Glomerular endothelial cell (primary cell): ENCODE measurements around the gene TRIO. TPM values are rescaled to one million over a fixed set of nuclear protein-coding genes. Genes with fewer than 3 reads are reported as not detected.
"Not testable (repeated sequence)": the region's sequence is repeated elsewhere in the genome, so short reads cannot be mapped to it uniquely, and the experiment has no call there.

ENCODE experiments used
- DNase-seq: peaks from one replicate; pipeline ENCODE4 v3.0.0-alpha.2; 2011; ENCODE audit warnings: low read depth, low spot score; ENCODE audit errors: extremely low read depth
- total RNA-seq: library from RNA; depleted of rRNA; stranded (reverse); fragments of >200 nt; gene quantifications from 2 replicates; pipeline ENCODE4 v1.2.3, GENCODE V29; 2015

The TRIO gene
- total RNA-seq, 1 donor from 2014 or later = 304 TPM

DNA sequence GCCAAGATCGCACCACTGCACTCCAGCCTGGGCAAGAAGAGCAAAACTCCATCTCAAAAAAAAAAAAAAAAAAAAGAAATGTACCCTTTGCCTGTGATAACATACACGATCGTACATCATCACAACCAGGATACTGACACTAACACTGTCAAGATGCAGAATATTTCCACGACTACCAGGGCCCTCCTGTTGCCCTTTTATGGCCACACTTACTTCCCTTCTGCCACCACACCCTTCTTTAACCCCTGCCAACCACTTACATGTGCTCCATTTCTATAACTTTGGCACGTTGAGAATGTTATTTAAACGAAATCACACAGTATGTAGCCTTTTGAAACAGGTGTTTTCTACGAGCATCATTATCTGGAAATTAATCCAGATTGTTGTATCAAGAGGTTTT is 369.4 kb downstream of the TRIO start:
- DNase-seq = no peak

DNA sequence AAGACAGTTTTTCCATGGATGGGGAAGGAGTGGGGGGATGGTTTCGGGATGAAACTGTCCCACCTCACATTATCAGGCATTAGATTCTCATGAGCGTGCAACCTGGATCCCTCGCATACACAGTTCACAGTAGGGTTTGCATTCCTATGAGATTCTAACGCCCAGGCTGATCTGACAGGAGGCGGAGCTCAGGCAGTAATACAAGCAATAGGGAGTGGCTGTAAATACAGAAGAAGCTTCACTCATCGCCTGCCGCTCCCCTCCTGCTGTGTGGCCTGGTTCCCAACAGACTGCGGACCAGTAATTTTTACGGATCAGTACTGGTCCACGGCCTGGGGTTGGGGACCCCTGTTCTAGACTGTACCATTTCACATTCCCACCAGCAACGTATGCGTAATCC is 370.1 kb downstream of the TRIO start:
- DNase-seq = no peak

GRCh38 chr5:14516901-14517300 is 373.8 kb downstream of the TRIO start:
- no peak for DNase-seq

DNA sequence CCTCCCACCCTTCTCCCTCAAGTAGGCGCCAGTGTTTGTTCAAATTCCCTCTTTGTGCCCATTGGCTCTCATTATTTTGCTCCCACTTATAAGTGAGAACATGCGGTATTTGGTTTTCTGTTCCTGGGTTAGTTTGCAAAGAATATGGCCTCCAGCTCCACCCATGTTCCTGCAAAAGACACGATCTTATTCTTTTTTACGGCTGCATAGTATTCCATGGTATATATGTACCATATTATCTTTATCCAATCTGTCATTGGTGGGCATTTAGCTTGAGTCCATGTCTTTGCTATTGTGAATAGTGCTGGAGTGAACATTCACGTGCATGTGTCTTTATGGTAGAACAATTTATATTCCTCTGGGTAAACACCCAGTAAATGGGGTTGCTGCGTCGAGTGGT is 375.5 kb downstream of the TRIO start:
- no peak for DNase-seq

DNA sequence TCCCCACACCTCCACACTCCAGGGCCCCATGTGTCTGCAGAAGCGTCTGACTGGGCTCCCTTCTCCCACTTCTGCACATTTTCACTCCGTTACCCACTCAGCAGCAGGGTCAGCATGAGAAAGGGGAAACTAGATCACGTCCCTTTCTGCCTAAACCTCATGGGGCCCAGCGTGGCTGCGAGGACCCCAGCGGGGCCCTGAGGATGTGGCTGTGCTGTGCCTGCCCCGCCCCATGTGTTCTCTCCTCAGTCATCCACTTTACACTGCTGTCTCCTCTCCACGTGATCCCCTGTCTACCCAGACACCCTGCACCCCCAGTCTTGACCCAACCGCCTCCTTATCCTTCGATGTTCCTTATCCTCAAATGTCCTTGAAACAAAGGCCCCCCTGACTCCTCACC is 378.6 kb downstream of the TRIO start:
- DNase-seq = no peak

GRCh38 chr5:14522721-14523120 is 379.6 kb downstream of the TRIO start:
- DNase-seq = no peak

DNA sequence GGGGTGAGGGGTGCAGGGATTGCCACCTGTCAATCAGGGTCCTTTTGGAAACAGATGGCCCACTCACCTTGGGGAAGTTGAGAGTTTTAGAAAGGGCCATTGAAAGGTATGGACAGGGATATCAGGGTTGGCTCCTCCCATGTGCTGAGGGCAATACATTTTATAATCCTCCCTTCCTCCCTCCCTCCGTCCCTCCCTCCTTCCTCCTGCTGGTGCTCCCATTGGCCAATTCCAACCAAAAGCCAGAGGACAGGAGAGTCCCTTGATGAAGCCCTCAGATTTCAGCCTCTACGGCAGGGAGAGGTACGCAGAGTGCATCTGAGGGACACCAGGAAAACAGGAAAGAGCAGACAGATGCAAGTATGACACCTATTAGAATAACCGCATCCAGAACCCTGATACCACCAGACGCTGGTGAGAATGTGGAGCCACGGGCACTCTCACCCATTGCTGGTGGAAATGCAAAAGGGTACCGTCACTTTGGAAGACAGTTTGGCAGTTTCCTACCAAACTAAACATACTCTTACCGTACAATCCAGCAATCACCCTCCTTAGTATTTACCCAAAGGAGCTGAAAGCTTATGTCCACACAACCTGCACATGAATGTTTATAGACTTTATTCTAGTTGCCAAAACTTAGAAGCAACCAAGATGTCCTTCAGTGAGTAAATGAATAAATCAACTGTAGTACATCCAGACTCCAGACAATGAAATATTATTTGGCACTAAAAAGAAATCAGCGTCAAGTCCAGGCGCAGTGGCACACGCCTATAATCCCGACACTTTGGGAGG is 380.3 kb downstream of the TRIO start:
- DNase-seq = no peak

DNA sequence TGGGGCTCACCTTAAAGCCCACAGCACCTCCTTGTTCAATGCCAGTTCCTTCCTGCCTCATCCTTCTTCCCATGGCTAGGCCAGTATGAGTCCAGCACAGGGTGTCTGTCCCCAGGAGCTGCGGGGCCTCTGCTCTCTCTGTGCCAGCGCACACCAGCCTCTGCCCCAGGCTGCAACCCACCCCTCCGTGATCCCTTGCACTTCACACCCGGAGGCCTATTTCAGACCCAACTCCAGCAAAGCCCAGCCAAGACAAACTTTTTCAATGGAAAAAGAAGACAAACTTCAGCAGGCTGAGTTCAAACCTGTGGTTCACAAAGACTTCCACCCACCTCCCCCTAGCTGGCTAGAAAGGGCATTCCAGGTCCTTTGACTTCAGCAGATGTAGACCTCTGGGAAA is 382.3 kb downstream of the TRIO start:
- no peak for DNase-seq

- DNase-seq = no peak
Measured at GRCh38 chr5:14526493-14526892, 383.4 kb downstream of the TRIO start.

DNA sequence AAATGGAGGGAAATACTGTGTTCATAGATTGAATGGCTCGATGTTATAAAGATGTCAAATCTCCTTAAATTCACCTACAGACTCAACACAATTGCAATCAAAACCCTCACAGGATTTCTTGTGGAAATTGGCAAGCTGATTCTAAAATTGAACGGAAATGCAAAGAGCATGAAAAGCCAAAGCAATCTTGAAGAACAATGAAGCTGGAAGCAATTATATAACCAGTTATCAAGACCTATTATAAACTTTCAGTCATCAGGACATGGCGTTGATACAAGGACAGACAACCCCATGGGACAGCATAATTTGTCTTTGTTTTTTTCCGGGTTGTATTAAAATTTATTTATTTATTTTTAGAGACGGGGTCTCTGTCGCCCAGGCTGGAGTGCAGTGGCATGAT is 385.0 kb downstream of the TRIO start:
- DNase-seq = no peak

DNA sequence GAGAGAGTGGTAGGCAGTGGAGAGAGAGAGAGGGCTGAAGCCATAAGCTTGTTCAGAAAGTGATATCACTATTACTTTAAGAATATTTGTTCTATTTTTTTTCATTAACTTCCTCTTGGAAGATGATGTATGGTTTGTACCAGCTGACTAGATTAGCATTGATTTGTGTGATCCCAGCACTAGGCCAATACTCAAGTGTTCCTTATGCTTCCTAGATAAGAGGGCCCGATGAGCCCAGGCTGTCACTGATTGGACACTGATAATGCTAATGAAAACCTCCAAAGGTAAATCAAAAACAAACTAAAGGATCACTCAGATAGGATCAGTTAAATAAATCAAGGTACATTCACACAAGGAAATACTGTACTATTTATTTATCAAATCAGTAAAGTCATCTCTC is 385.8 kb downstream of the TRIO start:
- DNase-seq = no peak

GRCh38 chr5:14531668-14532067 is 388.5 kb downstream of the TRIO start:
- no peak for DNase-seq

GRCh38 chr5:14532180-14532579 is 389.0 kb downstream of the TRIO start:
- no peak for DNase-seq

GRCh38 chr5:14534773-14535172 is 391.6 kb downstream of the TRIO start:
- no peak for DNase-seq

- no peak for DNase-seq
Measured at GRCh38 chr5:14545308-14545707, 402.2 kb downstream of the TRIO start.

DNA sequence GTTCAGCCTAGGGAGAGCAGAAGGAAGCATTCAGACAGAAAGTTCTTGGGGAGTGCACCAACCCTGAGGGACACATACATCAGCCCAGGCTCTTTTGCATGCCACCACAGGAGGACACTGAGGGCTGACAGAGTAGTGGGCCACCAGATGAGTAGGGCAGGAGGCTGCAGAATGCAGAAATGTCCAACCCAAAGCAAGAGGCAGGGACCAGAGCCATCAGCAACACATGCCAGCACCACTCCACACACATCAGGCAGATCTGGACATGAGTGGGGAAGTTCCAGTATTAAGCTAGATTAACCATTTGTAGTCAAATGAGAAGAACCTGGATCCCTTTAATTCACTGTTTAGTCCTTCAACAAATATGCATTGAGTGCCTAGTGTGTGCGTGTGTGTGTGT is 402.7 kb downstream of the TRIO start:
- no peak for DNase-seq

GRCh38 chr5:14547666-14548065 is 404.5 kb downstream of the TRIO start:
- no peak for DNase-seq

- DNase-seq = no peak
Measured at GRCh38 chr5:14551211-14551610, 408.1 kb downstream of the TRIO start.

DNA sequence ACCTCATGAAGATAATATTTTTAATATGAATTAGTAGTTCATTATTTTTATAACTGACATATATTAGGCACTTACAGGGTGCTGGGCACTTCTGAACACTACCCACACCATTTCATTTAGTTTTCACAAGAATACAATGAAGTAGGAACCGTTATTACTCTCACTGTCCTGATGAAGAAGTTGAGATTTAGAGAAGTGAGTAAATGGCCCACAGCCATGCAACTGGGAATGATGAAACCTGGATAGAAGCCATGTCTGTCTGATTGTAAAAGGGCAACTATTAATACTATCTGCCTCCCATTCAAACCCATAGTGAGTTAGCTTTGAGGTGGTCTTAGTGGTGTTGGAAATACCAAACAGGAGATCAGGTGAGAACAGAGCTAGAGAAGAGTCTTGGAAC is 408.9 kb downstream of the TRIO start:
- DNase-seq = no peak

GRCh38 chr5:14554288-14554687 is 411.1 kb downstream of the TRIO start:
- not testable (repeated sequence) for DNase-seq

- DNase-seq = no peak
Measured at GRCh38 chr5:14556015-14556414, 412.9 kb downstream of the TRIO start.

DNA sequence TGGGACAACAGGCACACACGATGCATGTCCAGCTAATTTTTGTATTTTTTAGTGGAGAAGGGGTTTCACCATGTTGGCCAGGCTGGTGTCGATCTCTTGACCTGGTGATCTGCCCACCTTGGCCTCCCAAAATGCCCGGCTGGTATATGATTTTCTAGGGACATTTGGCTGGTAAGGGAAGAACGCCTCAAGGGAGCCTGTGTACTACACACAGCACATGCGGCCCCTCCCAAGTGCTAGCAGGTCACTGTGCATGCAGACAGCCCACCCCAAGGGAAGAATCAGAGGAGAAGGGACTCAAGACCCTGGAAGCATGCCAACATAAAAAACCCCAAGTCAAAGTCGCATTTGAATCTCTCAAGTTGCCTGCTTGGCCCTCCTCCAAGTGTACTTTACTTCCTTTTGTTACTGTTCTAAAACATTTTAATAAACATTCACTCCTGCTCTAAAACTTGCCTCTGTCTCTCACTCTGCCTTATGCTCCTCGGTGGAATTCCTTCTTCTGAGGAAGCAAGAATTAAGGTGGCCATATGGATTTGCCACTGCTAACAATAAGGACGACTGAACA is 414.1 kb downstream of the TRIO start:
- no peak for DNase-seq
